Sciatic nerve (tissue), 2 donors: Measurements from ENCODE around the gene GRID1. TPM values are rescaled to one million over a fixed set of nuclear protein-coding genes. Genes with fewer than 3 reads are reported as not detected.

ENCODE experiments used
- ATAC-seq: fragments of 200-7000 bp; cut with Tn5 transposase; one replicate; pipeline ENCODE4 v1.9.1; 2020; ENCODE audit warnings: mild to moderate bottlenecking, moderate library complexity
- DNase-seq: peaks from one replicate; pipeline ENCODE4 v3.0.0-alpha.2; 2020; ENCODE audit warnings: low spot score
- intact Hi-C: fragments of 100-400 bp; cut with DNase I; formaldehyde crosslinking; loops from one replicate; pipeline ENCODE4 v1.14.2; 2022
- microRNA-seq: library from miRNA; unstranded; fragments of <30 nt; microRNA quantifications from one replicate; pipeline ENCODE4 v1.2.0, GENCODE V29; 2020
- total RNA-seq: library from RNA; stranded (reverse); fragmentation: NEBNext Ultra II Directional; extraction: Animal tissue kit (Norgen Biotek cat#: 25700); gene quantifications from one replicate; pipeline ENCODE4 v1.2.1, GENCODE V29; 2021
- donor health status: DM: no; HTN: no; CAD: no.
- donor health status: DM: no; HTN: no; CAD: no.

GRID1 gene
- total RNA-seq, 1 donor from 2014 or later: 15.4 TPM

GRCh38 chr10:85565381-85565780 is 801.2 kb downstream of the GRID1 start:
- intact Hi-C loops: no loop called here
- no peak for ATAC-seq
- DNase-seq: no peak

DNA sequence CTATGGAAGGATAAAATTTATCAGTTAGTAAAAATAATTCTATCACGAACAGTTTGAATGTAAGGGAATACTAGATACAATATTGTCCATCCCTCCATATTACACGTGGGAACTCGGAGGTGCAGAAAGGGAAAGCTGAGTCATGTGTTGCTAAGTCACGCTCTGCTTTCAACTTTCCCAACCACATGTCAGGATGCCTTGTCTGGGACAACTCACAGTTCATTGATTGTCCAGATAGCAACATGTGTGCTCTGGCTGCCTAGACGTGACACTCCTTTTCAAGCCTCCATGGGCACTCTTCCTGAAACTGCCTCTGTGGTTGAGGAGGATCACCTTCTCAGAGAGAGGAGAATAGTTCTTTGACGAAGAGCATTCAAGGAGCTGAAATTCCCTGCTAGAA is 808.1 kb downstream of the GRID1 start:
- DNase-seq: no peak
- ATAC-seq: no peak
- intact Hi-C loops: no loop called here

GRCh38 chr10:85557706-85558105 is 808.9 kb downstream of the GRID1 start:
- no peak for ATAC-seq
- no peak for DNase-seq
- intact Hi-C loops: no loop called here

DNA sequence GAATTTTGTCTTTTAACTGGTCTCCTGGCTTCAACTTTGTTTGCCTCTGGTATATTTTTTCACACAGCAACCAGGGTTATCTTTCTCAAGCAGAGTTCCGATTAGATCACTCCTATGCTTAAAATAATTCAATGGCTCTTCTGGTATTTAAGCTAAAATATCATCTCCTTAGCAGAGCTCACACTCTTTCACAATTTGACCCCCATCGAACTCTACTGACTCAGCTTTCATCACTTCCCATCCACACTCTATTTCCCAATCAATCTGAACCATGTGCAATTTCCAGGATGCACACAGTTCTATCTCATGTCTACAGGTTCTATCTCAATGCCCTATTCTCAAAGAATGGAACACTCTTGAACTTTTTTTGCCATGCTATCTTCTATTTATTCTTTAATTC is 809.5 kb downstream of the GRID1 start:
- ATAC-seq: peak; percentile 70
- intact Hi-C loops: no loop called here

More for the DNA sequence above, 809.5 kb downstream of the GRID1 start:
- DNase-seq: no peak

Small RNAs within 50 kb of the gene (microRNA-seq; reads per million reads assigned to microRNA genes)
- gene MIR346: 4.3 reads per million, percentile 9 among the genes with 10 or more reads in this experiment

Other genes with a start within 250 kb of the GRID1 start
- 34.2 TPM for gene WAPL, start 155.0 kb upstream of the GRID1 start, total RNA-seq